Cardiac fibroblast (primary cell): ENCODE data around the gene DPYD.

Source experiments
- DNase-seq, 2 donors: peaks; one replicate each; pipeline versions ENCODE4 v3.0.0 to v3.0.0-alpha.2; 2010; ENCODE audit warnings: low read depth in 2 of 2
- H3K4me3 ChIP-seq, 2 donors: replicated peaks in 1 of 2; 1 replicate in 1 of 2; 2 replicates in 1 of 2; pipeline ENCODE4 v1.5.1; 2011; ENCODE audit warnings: low read depth in 2 of 2, low read length in 2 of 2, mild to moderate bottlenecking in 2 of 2, moderate library complexity in 1 of 2
- TF ChIP-seq, protein P1 (sequence below): IDR thresholded peaks from one replicate; pipeline ENCODE4 v1.5.1; 2011; ENCODE audit warnings: low read depth, mild to moderate bottlenecking, low read length, inconsistent platforms

DPYD gene

DNA sequence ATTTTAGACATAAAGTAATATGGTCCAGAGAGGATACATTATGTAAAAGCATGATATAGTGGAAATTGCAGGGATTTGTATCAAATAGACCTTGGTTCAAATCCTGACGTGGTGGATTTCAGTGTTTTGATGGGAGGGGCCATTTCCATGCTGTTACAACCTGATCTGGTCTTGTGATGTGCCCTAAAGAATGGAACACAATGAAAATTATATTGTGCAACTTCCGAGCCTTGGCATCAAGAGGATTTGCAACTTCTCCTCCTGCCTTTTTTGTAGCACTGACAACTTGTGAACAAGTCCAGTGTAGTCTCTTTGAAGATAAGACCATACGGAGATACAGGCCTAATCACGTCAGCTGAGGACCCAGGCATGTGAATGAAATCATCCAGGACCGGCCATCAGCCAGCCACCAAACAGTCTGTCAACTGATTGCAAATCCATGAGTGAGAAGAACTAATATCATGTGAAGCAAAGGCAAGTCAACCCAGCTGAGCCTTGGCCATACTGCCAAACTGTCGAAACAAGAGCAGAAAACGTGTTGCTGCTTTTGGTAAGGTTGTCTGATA lies 412.1 kb downstream of the DPYD start:
- no peak overlapping the region for H3K4me3 ChIP-seq
- peak in 1 of 2 donors; percentile 38 for DNase-seq
- TF ChIP-seq, protein P1, sequence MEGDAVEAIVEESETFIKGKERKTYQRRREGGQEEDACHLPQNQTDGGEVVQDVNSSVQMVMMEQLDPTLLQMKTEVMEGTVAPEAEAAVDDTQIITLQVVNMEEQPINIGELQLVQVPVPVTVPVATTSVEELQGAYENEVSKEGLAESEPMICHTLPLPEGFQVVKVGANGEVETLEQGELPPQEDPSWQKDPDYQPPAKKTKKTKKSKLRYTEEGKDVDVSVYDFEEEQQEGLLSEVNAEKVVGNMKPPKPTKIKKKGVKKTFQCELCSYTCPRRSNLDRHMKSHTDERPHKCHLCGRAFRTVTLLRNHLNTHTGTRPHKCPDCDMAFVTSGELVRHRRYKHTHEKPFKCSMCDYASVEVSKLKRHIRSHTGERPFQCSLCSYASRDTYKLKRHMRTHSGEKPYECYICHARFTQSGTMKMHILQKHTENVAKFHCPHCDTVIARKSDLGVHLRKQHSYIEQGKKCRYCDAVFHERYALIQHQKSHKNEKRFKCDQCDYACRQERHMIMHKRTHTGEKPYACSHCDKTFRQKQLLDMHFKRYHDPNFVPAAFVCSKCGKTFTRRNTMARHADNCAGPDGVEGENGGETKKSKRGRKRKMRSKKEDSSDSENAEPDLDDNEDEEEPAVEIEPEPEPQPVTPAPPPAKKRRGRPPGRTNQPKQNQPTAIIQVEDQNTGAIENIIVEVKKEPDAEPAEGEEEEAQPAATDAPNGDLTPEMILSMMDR = no peak

DNA sequence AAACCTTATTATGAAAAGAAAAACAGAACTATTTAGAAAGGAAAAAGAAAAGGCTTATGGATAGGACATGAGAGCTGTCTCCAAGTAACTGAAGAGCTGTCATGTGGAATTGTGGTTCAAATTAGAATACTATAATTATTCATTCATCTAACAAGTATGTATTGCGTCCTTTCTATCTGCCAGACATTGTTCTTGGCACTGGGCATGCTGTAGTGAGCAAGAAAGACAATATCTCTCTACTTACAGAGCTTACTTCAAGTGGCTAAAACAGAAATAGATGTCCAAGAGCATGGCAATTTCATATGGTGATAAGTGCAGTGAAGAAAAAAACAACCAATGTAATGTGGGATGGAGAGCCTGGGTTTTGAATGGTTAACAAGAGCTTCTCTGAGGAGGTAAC lies 413.0 kb downstream of the DPYD start:
- peak; percentile 25 to 47 for DNase-seq
- H3K4me3 ChIP-seq = no peak overlapping the region
- TF ChIP-seq, protein P1 = no peak

DNA sequence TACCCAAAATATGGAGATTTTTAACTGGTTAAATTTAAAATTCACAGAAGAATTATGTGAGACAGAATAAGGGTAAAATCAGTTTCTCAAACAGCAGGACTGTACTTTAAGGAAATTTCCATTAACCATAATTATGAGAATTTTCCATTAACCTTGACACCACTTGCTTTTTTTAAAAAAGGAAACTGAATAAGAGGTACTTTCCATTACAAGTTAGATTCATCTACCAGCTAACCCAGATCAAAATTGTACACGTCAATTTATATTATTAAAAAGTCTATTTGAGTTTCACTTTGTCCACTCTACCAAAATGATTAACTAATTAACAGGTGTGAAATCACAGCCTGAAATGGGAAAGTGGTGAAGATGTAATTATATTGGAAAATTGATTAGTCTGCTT lies 414.5 kb downstream of the DPYD start:
- H3K4me3 ChIP-seq = no peak overlapping the region
- no peak for DNase-seq
- TF ChIP-seq, protein P1 = no peak

DNA sequence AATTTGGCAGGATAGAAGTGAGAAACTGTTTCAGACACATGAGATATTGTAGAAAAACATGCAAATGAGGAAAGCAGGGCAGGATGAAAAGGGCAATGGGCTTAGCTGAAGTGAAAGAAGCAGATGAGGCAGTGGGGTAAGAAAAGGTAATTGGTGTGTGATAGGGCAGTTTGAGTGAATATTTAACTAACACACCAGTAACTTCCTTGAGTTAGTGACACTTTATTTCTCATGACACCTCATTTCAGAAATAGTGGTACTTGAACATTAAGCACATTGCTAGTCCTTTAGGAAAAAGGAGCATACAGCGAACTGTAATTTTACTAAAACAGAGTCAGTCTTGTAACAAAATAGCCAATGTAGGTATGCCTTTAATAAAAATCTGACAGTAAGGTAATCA lies 415.0 kb downstream of the DPYD start:
- H3K4me3 ChIP-seq = no peak overlapping the region
- TF ChIP-seq, protein P1 = no peak
- no peak for DNase-seq

DNA sequence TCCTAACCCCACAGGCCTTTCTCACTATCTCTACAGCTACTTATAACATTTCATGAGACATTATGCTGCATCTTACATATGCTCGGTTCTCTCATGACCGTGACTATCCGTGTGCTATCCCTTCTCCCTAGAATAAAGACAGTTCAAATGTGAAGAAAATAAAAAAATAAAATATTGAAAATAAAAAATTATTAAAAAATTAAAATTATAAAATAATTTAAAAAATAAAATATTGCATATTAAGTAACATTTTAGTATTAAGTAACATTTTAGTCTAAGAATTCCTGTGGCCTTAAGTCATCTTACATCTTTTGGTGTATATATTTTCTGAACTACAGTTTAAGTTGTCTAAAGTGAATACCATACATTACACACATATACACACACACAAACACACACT lies 415.5 kb downstream of the DPYD start:
- TF ChIP-seq, protein P1 = no peak
- no peak overlapping the region for H3K4me3 ChIP-seq
- DNase-seq = no peak

DNA sequence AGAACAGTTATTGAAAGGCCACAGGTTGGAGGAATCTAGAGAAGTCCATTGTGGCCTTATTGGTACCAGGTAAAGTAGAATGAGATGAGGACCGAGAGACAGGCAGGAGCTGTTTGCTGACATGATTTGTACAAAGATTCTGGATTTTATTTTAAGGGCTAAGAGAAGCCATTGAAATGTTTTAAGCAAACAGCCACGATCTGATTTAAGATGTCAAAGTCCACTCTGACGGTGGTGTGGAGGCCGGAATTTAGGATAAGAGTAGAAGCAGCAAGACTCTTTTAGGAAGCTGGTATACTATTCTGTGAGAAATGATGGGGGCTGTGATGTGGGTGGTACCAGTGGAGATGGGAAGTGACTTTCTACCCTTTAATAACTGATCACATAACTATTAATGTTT lies 418.5 kb downstream of the DPYD start:
- H3K4me3 ChIP-seq = no peak overlapping the region
- no peak for DNase-seq
- TF ChIP-seq, protein P1 = no peak

DNA sequence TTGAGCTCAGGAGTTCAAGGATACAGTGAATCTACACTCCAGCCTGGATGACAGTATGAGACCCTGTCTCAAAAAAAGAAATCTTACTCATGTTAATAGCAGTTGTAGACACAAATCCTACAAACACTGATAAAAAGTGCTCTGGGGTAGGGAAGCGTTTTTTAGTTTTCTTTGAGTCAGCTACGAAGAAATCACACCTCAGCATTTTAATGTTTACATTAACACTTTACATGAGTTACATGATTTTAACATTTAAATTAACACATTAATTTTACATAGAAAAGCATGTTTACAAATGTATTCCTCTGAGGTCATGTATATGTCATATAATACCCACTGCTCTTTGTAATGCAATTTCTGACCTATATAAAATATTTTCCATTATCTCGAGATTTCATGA lies 419.2 kb downstream of the DPYD start:
- TF ChIP-seq, protein P1 = no peak
- no peak for DNase-seq
- no peak overlapping the region for H3K4me3 ChIP-seq
